Kidney (tissue), 14 donors: ENCODE measurements around the gene STRC. TPM values are rescaled to one million over a fixed set of nuclear protein-coding genes. Genes with fewer than 3 reads are reported as not detected.
"Not testable (repeated sequence)": the region's sequence is repeated elsewhere in the genome, so short reads cannot be mapped to it uniquely, and the experiment has no call there.

Experiments
- DNase-seq, 5 donors: peaks; one replicate each; pipeline ENCODE4 v3.0.0-alpha.2; 2013 to 2020
- FAIRE-seq: peaks from 2 replicates; lab custom pipeline; 2012; peaks lifted over from hg19 to GRCh38; lab: Jason Lieb, UNC
- H3K27ac ChIP-seq, 2 donors: one replicate each; pipeline ENCODE4 v1.7.0; 2013; ENCODE audit warnings: low read depth in 2 of 2, low read length in 2 of 2, inconsistent platforms in 1 of 2
- H3K27me3 ChIP-seq: one replicate; pipeline ENCODE4 v1.7.1; 2013; ENCODE audit warnings: low read length, inconsistent platforms; ENCODE audit not compliant: control insufficient read depth, insufficient read depth
- H3K36me3 ChIP-seq, 3 donors: one replicate each; pipeline versions ENCODE4 v1.7.0 to v1.7.1; 2013; ENCODE audit warnings: low read length in 3 of 3, control low read depth in 1 of 3, inconsistent platforms in 1 of 3; ENCODE audit not compliant: insufficient read depth in 3 of 3, control insufficient read depth in 2 of 3
- H3K4me1 ChIP-seq, 3 donors: one replicate each; pipeline versions ENCODE4 v1.7.0 to v1.7.1; 2013; ENCODE audit warnings: low read length in 3 of 3, inconsistent platforms in 1 of 3, low read depth in 1 of 3; ENCODE audit not compliant: control insufficient read depth in 2 of 3, insufficient read depth in 2 of 3
- H3K4me3 ChIP-seq, 3 donors: one replicate each; pipeline versions ENCODE4 v1.7.0 to v1.8.1; 2013; ENCODE audit warnings: low read length in 3 of 3, control low read depth in 1 of 3, inconsistent platforms in 1 of 3
- H3K9ac ChIP-seq, 3 donors: one replicate each; pipeline versions ENCODE4 v1.7.0 to v1.7.1; 2013; ENCODE audit warnings: low read length in 3 of 3, control low read depth in 1 of 3, inconsistent platforms in 1 of 3
- H3K9me3 ChIP-seq, 3 donors: one replicate each; pipeline versions ENCODE4 v1.7.0 to v1.7.1; 2013; ENCODE audit warnings: low read length in 3 of 3, control low read depth in 1 of 3, inconsistent platforms in 1 of 3; ENCODE audit not compliant: control insufficient read depth in 2 of 3, insufficient read depth in 1 of 3
- CTCF ChIP-seq: IDR thresholded peaks from 3 replicates; pipeline ENCODE4 v1.5.1; 2012; ENCODE audit warnings: mild to moderate bottlenecking, moderate library complexity, borderline replicate concordance; ENCODE audit not compliant: insufficient read depth; ENCODE audit errors: extremely low read depth
- intact Hi-C: fragments of 100-400 bp; cut with DNase I; formaldehyde crosslinking; loops from one replicate; pipeline ENCODE4 v1.11.1; 2022
- polyA plus RNA-seq: library from polyadenylated mRNA; stranded (reverse); fragments of 350-450 nt; fragmentation: Illumina TruSeq; extraction: RNeasy Lipid Tissue Mini Kit (QIAGEN cat#74804); gene quantifications from one replicate; pipeline ENCODE4 v1.2.3, GENCODE V29; 2014; ENCODE audit warnings: low read depth, low replicate concordance; ENCODE audit not compliant: insufficient read depth
- total RNA-seq: library from RNA; stranded (reverse); fragmentation: NEBNext Ultra II Directional; extraction: Animal tissue kit (Norgen Biotek cat#: 25700); gene quantifications from one replicate; pipeline ENCODE4 v1.2.1, GENCODE V29; 2021
- donor health status: control.
- donor health status: control.
- donor health status: control.
- donor health status: control.
- donor health status: control.
- donor health status: DM: yes; HTN: yes; CAD: no.
- donor health status: Normal renal cell carcinoma (clear cell type).

Gene STRC
- total and polyA plus RNA-seq, 2 donors from 2014 or later: 0.19 to 0.22 TPM

- no peak within 1 kb of the TSS for H3K4me3 ChIP-seq
- H3K9me3 ChIP-seq: no peaks in the 10 kb centered on the region
- no peak for FAIRE-seq
These were observed 30.2 kb upstream of the STRC start, which contains the start of gene CATSPER2 for GRCh38 chr15:43648649-43649429. TSS of gene CATSPER2 (minus strand) at chr15:43648844. CDS start at chr15:43648061, 783 bp downstream.

GRCh38 chr15:43638464-43639204, 20.0 kb upstream of the STRC start:
- H3K4me1 ChIP-seq, H3K9me3 ChIP-seq, intact Hi-C loops, H3K27ac ChIP-seq, H3K4me3 ChIP-seq, H3K9ac ChIP-seq, H3K36me3 ChIP-seq, H3K27me3 ChIP-seq, DNase-seq, FAIRE-seq: not testable (repeated sequence)

More at GRCh38 chr15:43648649-43649429, 30.2 kb upstream of the STRC start, which contains the start of gene CATSPER2:
- Histone ChIP-seq H3K4me1 (no peaks in the 10 kb centered on the region), H3K9ac (no peak within 1 kb of the TSS), H3K27ac (no peak within 1 kb of the TSS), H3K27me3 (no peaks in the 10 kb centered on the region), H3K36me3 (no peaks in the 10 kb centered on the region)
- DNase-seq: peak in 2 of 5 donors; percentile 3 to 68
- intact Hi-C loops: no loop called here
- TF ChIP-seq CTCF: no peak

- H3K4me3 ChIP-seq, H3K27me3 ChIP-seq, H3K9me3 ChIP-seq, intact Hi-C loops, DNase-seq, FAIRE-seq, H3K4me1 ChIP-seq, H3K36me3 ChIP-seq, H3K27ac ChIP-seq, H3K9ac ChIP-seq: not testable (repeated sequence)
These were observed 8.3 kb upstream of the STRC start for GRCh38 chr15:43626937-43627336.

- Histone ChIP-seq H3K27ac (no peak overlapping the region), H3K27me3 (no peaks in the 10 kb centered on the region), H3K4me1 (no peaks in the 10 kb centered on the region), H3K4me3 (no peak overlapping the region), H3K9ac (no peak overlapping the region), H3K36me3 (no peaks in the 10 kb centered on the region), H3K9me3 (no peaks in the 10 kb centered on the region)
- intact Hi-C loops: no loop called here
- peak in 1 of 5 donors; percentile 3 for DNase-seq
- FAIRE-seq: no peak
- no peak for TF ChIP-seq CTCF
These were observed 6.5 kb upstream of the STRC start for GRCh38 chr15:43625106-43625505.

GRCh38 chr15:43622068-43622799, 3.6 kb upstream of the STRC start:
- intact Hi-C loops, FAIRE-seq, H3K27me3 ChIP-seq, H3K9ac ChIP-seq, H3K9me3 ChIP-seq, DNase-seq, H3K27ac ChIP-seq, H3K4me3 ChIP-seq, H3K36me3 ChIP-seq, H3K4me1 ChIP-seq: not testable (repeated sequence)

- H3K9ac ChIP-seq, DNase-seq, H3K4me3 ChIP-seq, FAIRE-seq, intact Hi-C loops, H3K4me1 ChIP-seq, H3K9me3 ChIP-seq, H3K36me3 ChIP-seq, H3K27me3 ChIP-seq, H3K27ac ChIP-seq: not testable (repeated sequence)
These were observed 850 bp downstream of the STRC start for GRCh38 chr15:43617750-43618149.
